Activated CD8-positive, alpha-beta memory T cell treated with anti-CD3 and anti-CD28 coated beads for 36 hours (primary cell): ENCODE results near the gene TNFAIP8L1. TPM values are rescaled to one million over a fixed set of nuclear protein-coding genes. Genes with fewer than 3 reads are reported as not detected.
"Not testable (repeated sequence)": the region's sequence is repeated elsewhere in the genome, so short reads cannot be mapped to it uniquely, and the experiment has no call there.

Experiments
- CTCF ChIA-PET: fragments of 350-600 bp; sonication (Branson Sonifier 250); formaldehyde crosslinking; loops from one replicate; lab custom pipeline; 2021; ENCODE audit warnings: antibody characterized with exemption; lab: Charles Lee
- POLR2A ChIA-PET: fragments of 350-600 bp; sonication (Branson Sonifier 250); formaldehyde crosslinking; loops from one replicate; lab custom pipeline; 2021; ENCODE audit warnings: antibody characterized with exemption; lab: Charles Lee
- total RNA-seq, 2 experiments: library from RNA; stranded (reverse); gene quantifications; one replicate each; pipeline ENCODE4 v1.2.3, GENCODE V29; 2021

TNFAIP8L1 gene
- total RNA-seq, 2 experiments from 2014 or later: 9.4 to 10.0 TPM

DNA sequence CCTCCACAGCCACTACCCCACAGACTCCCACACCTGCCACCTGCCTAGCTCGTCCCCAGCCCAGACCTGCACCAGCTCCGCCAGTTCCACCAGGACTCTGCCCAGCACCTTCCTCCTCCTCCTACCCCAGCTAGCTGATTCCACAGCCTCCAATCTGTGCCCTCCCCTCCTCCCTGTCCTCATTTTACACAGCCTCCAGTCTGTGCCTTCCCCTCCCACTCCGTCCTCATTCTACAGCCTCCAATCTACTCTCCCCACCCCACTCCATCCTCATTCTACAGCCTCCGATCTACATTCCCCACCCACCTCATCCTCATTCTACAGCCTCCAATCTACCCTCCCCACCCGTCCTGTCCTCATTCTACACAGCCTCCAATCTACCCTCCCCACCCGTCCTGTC lies 23.5 kb downstream of the TNFAIP8L1 start:
- CTCF ChIA-PET: no interaction called here
- POLR2A ChIA-PET: no interaction called here

DNA sequence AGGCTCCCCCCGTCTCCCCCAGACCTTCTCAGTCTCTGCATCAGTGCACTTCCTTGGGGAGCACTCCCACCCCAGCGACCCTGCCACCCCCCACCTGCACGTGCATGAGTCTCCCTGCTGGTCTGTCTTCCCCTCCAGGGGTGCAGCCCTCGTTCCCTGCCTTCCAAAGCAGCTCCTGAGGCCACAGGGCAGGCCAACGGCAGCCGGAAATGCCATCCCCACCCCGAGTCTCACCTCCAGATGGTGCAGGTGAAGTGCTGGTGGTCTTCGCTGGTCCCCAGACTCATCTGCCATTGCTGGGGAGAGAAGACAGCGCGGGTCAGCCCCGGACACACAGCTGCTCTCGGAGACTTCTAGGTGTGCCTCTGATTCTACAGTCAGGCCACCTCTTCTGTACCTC lies 25.3 kb downstream of the TNFAIP8L1 start:
- POLR2A ChIA-PET: no interaction called here
- CTCF ChIA-PET: interaction anchor here (0.6 to 0.7 kb wide), 2 partner anchors 183 to 493 kb away, joined by 3 to 4 read pairs; no protein-coding TSS in a partner anchor

DNA sequence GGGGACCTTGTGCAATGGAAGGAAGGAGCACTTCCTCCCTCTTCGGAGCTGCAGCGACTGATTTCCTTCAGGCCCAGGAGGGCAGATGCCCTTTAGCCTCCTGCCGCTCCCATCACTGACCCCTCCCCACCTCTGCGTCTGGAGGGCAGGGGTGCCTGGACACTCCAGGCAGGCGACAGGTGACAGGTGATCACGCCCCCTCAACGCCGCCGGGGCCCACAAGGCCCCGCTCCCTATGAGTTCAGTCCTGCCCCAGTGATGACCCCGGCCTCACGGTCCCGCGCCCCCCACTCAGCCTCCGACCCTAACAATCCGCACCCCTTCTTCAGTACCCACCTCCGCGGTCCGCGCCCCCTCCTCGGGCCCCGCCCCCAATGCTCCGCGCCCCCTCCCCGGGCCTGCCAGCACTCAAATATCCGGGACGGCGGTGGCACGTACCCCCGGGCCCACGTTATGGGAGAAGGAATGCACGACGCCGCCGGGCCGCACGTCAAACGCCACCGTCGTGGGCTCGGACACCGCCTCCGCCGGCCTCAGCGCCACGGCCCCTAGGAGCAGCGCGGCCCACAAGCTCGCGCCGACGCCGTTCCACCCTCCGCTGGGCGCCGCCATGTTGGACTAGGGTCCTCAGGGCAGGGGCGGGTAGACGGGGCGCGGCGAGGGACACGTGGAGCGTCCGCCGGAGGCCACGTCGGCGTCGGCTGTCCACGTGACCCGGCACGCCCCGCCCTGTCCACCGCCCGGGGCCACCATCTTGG lies 30.6 kb downstream of the TNFAIP8L1 start, which contains the start of gene MYDGF:
MYDGF (minus strand) TSS at position 620 of the 758 bp plus-strand sequence; CDS start at position 612, 8 bp downstream.
- POLR2A ChIA-PET: no interaction called here

DNA sequence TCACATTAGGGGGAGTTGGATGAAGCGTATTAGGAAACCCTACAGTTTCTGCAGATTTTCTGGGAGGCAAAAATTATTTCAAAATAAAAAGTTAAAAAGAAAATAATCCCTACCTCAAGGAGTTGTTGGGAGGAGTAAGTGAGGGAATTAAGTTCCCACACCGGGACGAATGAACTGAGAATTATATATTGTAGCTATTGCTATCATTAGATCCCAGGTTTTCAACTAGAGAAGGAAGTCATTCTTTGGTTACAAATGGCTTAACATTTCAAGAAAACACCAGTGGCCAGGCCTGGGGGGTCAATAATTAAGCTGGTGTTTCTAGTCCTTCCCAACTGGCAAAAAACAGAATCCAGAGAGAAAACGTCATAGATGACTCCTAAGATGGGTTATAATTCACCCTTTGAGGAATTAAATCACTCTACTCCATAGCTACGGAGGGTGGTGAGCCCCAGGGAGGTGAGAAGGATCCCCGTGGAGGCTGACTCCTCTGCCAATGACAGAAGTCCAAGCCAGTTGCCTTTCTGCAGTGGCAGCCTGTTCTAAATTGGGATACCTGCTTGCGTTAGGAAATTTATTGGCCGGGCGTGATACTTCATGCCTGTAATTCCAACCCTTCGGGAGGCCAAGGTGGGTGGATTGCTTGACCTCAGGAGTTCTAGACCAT lies 32.0 kb downstream of the TNFAIP8L1 start:
- ChIA-PET CTCF (no interaction called here), POLR2A (no interaction called here)

More for the DNA sequence above, 30.6 kb downstream of the TNFAIP8L1 start, which contains the start of gene MYDGF:
- CTCF ChIA-PET: no interaction called here

DNA sequence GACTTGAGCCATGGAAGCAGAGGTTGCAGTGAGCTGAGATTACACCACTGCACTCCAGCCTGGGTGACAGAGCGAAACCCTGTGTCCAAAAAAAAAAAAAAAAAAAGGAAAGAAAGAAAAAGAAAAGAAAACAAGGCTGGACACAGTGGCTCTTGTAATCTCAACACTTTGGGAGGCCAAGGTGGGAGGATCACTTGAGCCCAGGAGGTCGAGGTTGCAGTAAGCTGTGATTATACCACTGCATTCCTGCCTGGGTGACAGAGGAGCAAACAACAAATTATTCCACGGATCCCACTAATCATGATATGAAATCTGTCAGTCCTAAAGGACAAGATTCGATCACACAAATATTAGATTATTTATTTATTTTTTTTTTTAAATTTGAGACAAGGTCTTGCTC lies 33.9 kb downstream of the TNFAIP8L1 start:
- POLR2A ChIA-PET: interaction anchor here (0.7 kb wide), 3 partner anchors 45 to 119 kb away, joined by 3 to 8 read pairs (median 4); no protein-coding TSS in a partner anchor
- CTCF ChIA-PET: interaction anchor here (0.5 to 0.7 kb wide), 3 partner anchors 314 to 1696 kb away, joined by 3 read pairs; partner anchors contain the start of gene TLE6

DNA sequence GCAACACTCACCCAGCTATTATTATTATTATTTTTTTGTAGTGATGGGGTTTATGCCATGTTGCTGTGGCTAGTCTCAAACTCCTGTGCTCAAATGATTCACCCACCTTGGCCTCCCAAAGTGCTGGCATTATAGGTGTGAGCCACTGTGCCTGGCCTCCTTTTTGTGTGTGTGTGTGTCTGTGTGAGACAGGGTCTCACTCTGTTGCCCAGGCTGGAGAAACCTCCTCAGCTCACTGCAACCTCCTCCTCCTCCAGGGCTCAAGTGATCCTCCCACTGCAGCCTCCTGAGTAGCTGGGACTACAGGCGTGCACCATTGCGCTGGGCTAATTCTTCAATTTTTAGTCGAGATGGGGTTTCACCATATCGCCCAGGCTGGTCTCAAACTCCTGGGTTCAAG lies 34.4 kb downstream of the TNFAIP8L1 start:
- CTCF ChIA-PET: interaction anchor here (0.5 to 0.7 kb wide), 2 partner anchors 315 to 464 kb away, joined by 3 read pairs; no protein-coding TSS in a partner anchor
- POLR2A ChIA-PET: interaction anchor here (0.7 kb wide), 3 partner anchors 46 to 118 kb away, joined by 3 to 8 read pairs (median 4); no protein-coding TSS in a partner anchor

DNA sequence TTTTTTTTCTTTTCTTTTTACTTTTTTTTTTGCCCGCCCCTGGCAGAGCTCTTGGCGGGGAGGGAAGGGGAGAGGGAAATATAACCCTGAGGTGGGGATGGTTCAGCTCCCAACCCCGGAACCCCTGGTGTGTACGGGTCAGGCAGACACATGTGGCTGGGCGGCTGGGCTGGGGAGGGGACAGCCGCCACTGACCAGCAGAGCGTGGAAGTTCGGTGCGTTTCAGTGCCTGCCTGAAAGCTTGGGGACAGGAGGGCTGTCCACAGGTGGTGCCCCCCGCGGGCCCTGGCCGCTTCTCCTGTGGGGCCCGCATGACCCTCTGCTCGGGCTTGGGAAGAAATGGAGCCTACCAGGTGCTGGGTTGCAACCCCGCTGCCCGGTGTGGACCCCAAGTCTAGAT lies 36.0 kb downstream of the TNFAIP8L1 start:
- POLR2A ChIA-PET: no interaction called here
- CTCF ChIA-PET: no interaction called here

DNA sequence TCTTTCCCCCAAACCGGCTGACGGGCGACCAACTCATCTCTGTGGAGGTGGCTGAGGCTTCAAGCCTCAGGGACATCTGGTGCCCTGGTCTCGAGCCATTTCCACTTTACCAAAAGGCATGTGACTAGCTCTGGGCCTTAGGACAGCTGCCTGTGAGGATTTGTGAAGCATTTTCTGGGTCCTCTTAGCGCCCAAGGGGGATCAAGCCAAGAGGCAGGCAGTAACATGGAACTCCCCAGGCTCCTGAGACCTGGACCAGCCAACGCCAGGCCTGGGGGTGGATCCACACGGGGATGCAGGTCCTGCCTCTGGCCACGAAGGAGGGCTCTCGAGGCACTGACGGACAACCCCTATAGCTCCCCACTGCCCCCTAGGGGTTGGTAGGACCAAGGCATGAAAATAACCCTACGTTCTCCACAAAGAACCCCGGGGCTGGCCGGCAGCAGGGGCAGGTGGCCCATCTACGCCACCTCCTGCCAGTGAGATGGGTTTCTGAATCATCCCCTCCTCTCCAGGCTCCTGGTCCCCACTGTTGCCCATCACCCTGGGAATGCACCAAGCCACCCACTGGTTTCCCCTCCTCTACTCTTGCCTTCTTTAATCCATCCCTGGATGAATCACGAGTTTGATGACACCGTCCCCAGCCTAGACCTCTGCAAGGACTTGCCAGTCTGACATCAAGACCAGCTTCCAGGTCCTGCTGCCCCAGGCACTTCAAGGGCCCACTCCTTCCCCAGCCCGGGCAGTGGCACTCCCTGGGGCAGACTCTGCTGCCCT lies 37.8 kb downstream of the TNFAIP8L1 start:
- ChIA-PET POLR2A (no interaction called here), CTCF (interaction anchor here (1.0 kb wide), 1 partner anchor 9 kb away, joined by 3 read pairs; no protein-coding TSS in a partner anchor)

DNA sequence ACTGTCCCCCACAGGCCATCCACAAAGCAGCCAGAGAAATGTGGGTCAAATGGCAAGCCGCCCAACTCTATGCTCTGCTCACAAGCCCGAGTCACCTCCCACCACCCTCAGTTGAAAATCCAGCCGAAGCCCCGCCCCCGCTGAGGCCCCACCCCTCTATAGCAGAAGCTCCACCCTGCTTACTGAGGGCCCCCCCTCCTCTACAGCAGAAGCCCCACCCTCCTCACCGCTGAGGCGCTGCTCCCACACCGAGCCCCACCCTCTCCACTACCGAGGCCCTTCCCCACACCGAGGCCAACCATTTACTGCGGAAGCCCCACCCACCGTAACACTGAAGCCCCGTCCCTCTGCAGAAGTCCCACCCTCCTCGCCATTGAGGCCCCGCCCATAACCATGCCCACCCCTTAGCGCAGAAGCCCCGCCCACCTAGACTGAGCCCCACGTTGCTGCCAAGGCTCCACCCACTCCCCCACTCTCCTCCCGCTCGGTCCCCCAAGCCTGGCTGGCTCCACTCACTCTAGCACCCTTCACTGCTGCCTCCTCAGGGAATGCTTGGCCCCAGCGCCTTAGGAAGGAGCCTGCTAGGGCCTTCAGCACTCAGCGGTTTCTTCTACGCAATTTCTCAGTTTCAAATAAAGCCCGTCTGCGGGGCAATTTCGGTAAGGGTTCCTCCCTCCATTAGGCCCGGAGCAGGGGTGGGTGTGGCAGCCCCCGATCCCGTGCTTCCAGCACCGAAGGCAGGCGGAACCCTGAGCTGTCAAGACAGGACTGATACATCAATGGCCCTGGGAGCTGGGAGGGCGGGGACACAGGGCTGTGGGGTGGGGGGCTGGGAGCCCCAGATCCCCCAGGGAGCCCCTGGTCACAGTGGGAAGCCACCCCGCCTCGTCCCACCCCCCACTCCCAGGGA lies 39.8 kb downstream of the TNFAIP8L1 start:
- CTCF ChIA-PET: interaction anchor here (0.6 to 0.9 kb wide), 2 partner anchors 10 to 132 kb away, joined by 3 to 4 read pairs; no protein-coding TSS in a partner anchor
- POLR2A ChIA-PET: no interaction called here

DNA sequence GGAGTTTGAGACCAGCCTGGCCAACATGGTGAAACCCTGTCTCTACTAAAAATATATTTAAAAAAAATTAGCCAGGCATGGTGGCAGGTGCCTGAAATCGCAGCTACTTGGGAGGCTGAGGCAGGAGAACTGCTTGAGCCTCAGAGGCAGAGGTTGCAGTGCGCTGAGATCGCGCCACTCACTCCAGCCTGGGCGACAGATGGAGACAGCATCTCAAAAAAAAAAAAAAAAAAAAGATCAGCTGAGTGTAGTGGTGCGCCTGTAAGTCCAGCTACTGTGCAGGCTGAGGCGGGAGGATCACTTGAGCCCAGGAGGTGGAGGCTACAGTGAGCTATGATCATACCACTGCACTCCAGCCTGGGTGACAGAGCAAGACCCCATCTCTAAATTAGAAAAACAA lies 40.7 kb downstream of the TNFAIP8L1 start:
- POLR2A ChIA-PET: not testable (repeated sequence)
- CTCF ChIA-PET: interaction anchor here (0.6 kb wide), 1 partner anchor 370 kb away, joined by 3 read pairs; no protein-coding TSS in a partner anchor

DNA sequence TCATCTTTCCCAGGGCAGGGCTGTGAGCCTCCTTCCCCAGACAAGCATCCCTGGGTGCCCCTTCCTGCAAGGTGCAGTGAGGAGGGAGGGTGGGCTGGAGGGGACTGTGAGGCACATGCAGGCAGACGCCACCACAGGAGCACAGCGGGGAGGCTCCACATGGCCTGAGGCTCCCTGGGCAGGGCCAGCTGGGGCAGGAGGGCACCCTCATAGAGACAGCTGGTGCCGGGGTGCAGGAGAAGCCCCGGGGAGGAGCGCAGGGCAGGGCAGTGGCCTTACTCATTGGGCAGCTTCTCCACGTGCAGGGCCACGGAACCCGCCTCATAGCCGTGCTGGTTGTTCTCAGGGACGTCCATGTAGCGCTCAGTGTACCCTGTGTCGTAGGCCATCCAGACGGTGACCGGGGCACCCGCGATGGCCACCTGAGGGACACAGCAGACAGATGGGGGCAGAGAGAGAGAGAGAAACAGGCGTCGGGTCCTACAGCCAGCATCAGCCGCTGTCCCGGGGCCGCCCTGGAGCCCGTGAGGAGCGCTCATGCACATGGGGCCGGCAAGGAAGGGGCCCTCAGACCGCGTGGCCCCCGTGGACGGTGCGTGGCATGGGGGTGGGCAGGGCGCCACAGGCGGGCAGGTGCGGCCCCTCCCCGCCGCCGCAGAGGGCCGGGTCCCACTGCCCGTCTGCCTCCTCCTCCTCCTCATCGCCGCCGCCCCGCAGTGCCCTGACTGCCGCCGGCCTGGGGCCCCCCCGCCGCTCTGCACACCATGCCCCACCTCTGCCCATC lies 43.3 kb downstream of the TNFAIP8L1 start:
- CTCF ChIA-PET: interaction anchor here (1.3 kb wide), 1 partner anchor 50 kb away, joined by 3 read pairs; no protein-coding TSS in a partner anchor

DNA sequence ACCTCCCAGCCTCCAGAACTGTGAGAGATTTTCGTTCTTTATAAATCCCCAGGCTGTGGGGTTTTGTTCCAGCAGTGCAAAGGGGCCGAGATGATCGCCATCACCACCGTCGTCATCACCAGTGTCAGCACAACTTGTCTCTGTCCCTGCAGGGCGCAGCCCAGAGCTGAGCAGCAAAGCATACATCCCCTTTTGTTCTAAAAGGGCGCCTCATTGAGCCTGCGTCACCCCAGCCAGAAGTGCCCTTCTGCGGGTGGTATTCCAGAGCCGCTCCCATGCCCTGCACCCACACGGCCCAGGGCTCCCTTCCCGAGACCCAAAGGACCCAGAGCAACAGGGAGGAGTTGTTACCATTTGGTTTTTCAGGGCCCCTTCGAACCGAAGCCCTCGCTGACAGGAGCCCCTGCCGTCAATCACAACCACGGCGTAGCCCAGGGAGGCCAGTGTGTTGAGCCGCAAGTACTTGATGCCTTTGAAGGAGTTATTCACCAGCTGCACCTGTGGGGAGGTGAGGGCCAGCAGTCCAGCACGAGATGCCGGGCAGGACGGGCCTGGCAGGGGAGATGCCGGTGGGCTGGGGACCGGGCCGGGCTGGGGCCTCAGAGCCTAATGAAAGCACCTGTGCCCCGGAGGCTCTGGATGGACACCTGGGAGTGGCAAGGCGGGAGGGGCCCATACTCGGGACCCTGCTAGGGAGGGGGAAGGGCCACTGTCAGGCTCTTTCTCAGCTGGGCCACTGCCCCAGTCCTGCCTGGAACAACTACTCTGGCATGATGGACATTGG lies 45.2 kb downstream of the TNFAIP8L1 start:
- ChIA-PET POLR2A (no interaction called here), CTCF (no interaction called here)

More for the DNA sequence above, 43.3 kb downstream of the TNFAIP8L1 start:
- POLR2A ChIA-PET: no interaction called here

DNA sequence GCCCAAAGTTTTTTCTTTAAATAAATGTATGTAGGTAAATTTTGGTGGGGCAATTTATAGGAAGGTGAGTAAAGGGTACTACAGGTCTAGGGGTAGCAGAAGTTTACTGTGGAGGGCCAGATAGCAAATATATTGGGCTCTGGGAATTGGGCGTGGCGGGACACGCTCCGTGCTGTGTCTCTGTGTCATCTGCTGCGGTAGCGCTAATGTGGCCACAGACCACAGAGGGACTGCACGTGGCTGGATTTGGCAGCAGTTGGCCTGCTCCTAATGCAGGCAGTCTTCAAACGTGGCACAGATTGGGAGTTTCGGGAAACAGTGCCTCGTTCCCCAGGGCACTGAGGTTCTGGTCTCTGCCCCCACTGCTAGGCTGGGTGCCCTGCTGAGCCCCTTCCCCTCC lies 47.4 kb downstream of the TNFAIP8L1 start:
- CTCF ChIA-PET: no interaction called here
- POLR2A ChIA-PET: no interaction called here

DNA sequence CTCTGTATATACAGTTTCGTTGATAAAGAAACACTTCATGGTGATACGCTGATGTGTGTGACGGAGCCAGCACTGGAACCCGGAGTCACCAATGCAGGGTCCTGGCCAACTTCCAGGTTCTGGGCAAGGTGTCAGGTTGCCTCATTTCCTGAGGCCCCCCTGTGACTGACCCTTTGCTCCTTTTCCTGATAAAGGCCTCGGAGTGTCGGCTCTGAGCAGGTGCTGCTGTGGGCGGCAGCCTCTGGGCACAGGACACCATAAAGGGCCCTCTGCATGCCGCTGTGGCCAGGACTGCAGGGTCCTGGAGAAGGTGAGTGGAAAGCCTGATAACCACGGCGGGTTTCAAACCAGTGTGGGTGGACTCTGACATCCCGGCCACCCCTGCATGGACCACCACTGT lies 48.1 kb downstream of the TNFAIP8L1 start:
- POLR2A ChIA-PET: no interaction called here
- CTCF ChIA-PET: no interaction called here

DNA sequence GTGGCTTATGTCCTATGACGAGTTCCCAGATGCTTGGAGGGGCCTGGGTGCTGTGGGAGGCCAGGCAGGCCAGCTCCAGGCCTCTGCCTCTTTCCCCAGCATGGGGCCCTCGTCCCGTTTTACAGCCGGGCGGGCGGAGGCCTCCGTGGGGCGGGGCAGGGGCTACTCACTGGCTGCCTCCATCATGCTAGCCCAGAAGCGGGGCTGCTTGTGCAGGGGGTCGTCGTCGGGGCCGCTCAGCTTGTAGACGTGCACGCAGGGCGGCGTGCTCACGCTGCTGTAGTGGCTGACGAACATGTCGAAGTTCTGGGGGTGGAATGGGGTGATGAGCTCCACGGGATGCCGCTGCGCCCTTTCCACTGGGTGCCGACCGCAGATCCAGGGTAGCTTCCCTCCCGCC lies 49.3 kb downstream of the TNFAIP8L1 start:
- ChIA-PET CTCF (interaction anchor here (0.9 kb wide), 1 partner anchor 9 kb away, joined by 3 read pairs; no protein-coding TSS in a partner anchor), POLR2A (no interaction called here)

DNA sequence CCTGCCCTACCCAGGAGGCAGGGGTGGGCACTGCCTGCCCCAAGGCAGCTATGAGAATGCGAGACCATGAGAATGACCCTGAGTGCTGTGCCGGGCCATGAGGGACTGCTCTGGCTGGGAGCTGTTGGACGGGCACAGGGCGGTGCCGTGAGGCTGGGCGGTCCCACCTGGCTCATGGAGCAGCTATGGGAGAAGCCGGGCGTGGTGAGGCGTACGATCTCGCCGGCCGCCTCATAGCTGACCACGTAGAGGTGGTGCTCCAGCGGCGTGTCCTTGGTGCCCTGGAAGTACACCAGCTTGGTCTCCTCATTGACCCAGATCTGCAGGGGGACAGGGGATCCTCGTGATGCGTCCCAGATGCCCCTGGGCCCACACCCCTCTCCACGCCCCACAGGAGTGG lies 50.1 kb downstream of the TNFAIP8L1 start:
- POLR2A ChIA-PET: no interaction called here
- CTCF ChIA-PET: no interaction called here

DNA sequence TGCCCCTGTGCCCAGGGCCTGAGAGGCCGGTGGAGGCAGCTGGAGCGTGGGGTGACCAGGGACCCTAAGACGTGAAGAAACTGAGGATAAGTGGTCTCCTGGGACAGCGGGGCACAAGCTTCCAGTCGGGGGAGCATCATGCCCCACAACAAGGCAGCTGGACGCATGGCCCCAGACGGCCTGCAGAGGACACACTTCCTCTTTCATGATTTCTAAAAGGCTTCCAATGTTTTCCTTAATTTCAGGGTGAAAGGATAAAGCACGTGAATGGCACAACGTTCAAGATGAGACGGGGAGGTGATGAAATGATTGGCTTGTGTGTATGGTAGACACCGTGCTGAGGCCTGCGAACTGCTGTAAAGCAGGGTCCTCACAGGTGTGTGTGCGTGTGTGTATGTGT lies 51.0 kb downstream of the TNFAIP8L1 start:
- POLR2A ChIA-PET: no interaction called here
- CTCF ChIA-PET: no interaction called here
